Measurements from ENCODE around the gene GNRH2.
"Not testable (repeated sequence)": the region's sequence is repeated elsewhere in the genome, so short reads cannot be mapped to it uniquely, and the experiment has no call there.

DNA sequence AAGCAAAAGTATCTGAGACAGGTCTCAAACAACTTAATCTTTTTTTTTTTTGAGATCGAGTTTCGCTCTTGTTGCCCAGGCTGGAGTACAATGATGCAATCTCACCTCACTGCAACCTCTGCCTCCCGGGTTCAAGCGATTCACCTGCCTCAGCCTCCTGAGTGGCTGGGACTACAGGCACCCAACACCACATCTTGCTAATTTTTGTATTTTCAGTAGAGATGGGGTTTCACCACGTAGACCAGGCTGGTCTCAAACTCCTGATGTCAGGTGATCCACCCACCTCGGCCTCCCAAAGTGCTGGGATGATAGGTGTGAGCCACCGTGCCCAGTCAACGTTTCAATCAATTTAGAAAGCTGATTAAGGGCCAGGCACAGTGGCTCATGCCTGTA, 29.8 kb downstream of the GNRH2 start:
- not testable (repeated sequence) for TF ChIP-seq CTCF (IDR thresholded peaks at IDR 0.05 in 4 of 5, conservative IDR thresholded peaks at IDR 0.05 in 1 of 5); POLR2A (IDR thresholded peaks at IDR 0.05)

Data from gastrocnemius medialis (tissue), 4 donors.